Suppressor macrophage (primary cell): ENCODE results near the gene CHST13.

Experiments used
- DNase-seq, 4 experiments: peaks; one replicate each; pipeline ENCODE4 v3.0.0-alpha.2; 2020 to 2022

The CHST13 gene

GRCh38 chr3:126488185-126488584 lies 35.8 kb upstream of the CHST13 start:
- DNase-seq = no peak

GRCh38 chr3:126488886-126489569 lies 34.9 kb upstream of the CHST13 start:
- no peak for DNase-seq

DNA sequence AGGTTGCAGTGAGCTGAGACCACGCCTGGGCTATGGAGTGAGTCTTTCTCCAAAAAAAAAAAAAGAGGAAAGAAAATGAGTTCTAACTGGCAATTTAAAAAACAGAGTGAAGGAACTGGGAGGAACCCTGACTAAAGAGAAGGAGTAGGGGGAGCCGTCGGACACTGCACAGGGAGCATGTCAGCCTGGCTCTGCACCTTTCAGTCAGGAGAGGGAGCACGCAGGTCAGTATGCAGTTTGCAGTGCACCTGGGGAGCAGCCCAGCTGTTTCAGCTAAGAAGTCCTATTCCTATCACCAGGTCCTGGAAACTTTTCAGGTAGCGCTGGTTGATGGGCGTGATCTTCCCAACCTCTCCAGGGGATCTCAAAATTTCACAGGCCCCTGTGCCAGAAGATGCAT lies 33.3 kb upstream of the CHST13 start:
- no peak for DNase-seq

GRCh38 chr3:126491221-126492013 lies 32.5 kb upstream of the CHST13 start:
- DNase-seq = peak in 3 of 4 experiments; percentile 37 to 58 (median 45)

DNA sequence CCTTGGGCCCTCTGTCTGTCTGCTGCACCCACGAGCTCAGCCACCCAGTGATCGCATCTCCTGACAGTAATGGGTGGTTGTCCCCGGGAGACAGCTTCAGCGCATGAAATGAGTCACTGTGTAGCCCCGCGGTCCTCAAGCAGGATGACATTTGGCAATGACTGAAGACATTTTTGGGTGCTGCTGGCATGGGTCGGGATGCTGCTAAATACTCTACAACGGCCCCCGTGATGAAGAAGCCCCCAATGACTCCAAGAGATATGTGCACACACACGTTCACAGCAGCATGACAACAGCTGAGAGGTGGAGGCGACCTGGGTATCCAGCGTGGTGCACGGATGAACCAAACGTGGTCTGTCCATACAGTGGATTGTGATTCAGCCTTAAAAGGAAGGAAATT lies 30.9 kb upstream of the CHST13 start:
- no peak for DNase-seq

DNA sequence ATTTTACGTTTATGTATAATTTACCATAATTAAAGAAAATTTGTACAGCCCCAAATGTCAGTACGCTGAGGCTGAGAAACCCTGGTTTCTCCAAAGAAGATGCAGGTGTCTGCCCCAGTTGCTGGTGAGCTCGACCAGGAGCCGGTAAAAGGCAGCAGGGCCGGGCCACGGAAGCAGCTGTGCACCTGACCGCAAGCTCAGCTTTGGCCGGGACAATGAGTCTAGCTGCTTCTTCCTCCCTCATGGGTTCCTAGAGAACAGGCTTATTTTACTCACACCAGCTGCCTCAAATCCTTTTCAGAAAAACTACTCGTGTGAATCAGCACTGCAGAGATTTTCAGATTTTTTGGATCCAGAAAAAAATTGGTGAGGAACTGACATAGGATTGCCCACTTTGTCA lies 30.2 kb upstream of the CHST13 start:
- peak in 1 of 4 experiments; percentile 11 for DNase-seq

DNA sequence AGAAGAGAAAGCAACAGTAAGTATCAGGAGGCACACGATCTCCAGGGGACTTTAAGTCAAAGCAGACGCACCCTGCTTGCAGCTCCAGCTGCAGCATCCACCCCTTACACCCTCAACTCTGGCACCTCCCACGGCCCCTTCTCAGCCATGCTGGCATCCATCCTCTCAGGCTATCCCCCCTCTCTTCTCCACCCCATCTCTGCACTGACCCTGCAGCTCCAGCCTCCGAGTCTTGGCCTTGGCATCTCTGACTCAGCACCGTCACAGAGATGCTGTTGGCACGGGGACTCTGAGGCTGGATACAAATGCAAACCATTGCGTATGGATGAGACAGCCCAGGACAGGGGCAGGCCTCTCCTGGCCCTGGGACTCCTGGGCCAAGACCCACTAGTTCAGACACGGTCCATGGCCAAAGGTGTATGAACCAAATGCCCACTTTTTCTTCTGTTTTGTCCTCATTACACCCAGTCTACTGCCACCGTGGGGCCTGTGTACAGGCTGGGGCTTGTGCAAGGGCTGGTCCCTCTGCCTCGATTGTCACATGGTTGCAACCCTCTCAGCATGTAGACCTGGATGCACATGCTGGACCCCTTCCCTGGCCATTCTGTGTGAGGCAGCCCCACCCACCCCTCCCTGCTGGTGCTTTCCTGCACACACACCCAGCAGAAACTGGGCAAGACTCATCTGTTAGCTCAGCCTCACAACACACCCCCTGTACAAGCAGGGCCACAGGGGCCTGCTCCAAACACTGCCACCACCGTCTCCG lies 29.6 kb upstream of the CHST13 start:
- DNase-seq = no peak

GRCh38 chr3:126494970-126495230 lies 29.1 kb upstream of the CHST13 start:
- DNase-seq = no peak

DNA sequence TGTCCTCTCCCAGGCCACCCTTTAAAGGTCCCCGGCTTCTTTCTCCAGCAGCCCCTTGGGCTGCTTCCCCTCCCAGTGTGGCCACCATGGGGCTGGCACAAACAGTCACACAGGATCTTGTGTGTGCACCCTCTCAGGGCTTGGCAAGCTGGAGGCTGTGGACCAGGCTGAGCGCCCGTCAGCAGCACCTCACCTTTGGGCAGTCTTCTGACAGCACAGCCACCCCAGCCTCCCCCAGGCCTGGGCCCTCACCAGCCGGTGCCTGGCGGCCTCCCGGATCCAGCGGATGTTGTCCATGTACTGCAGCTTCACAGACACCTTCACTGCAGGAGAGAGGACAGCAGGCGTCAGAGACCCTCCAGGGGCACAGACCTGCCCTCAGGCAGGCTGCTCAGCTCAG lies 28.2 kb upstream of the CHST13 start:
- DNase-seq = no peak

DNA sequence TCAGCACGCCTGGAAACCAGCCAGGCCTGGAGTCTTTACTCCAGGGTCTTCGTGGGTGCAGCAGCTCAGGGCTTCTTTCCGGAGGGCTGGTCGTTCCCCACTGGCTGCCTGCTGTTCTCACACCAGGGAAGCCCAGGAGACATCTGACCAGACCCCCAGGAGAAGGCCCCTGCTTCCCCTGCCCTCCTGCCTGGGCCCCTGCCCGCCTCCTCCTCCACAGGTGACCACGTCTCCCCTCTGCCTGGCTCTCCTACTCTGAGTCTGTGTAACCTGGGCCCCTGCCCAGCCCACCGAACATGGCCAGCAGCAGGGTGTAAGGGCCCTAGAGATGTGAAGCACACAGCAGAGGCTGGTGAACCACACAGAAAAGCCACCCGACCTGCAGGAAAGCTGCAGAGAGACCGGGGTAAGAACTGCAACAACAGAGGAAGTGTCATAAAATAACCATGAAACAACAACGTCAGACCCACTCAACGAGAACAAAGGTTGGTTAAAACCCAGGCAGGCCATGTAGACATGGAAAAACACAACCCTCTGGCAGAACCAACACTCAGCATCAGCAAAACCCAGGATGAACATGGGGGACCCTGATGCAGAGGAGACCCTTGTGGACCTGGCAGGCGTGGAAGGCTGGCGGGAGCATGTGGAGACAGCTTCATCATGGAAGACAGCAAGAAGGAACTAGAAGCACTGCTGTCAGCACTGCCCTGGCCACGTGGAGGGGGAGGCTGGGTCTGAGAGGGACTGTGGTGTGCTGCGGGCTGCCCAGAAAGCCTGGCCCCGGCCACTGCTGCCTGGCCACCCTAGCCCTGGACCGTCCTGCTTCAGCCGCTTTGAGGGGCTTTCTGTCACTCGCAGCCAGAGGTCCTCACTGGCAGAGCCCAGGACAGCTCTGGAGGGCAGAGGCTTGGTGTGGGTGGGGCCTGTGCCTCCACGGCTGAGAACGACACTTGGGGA lies 26.8 kb upstream of the CHST13 start:
- peak in 2 of 4 experiments; percentile 32 to 49 for DNase-seq

DNA sequence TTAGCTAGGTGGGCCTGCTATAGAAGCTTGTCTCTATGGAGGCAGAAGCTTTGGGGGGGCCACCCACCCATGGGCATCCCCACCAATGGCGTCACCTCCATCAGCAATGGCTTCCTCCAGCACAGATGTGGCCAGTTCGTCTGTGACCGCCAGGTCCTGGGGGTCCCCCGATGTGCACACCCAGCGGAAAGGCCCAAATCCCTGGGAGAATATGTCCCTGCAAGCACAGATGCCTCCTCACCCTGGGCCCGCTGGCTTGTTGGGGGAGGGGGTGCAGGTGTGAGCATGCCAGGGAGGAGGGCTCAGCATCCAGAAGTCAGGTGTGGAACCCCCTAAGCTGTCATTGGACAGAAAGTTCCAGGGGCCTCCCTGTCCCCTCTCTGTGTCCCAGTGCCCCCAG lies 26.0 kb upstream of the CHST13 start:
- DNase-seq = no peak

- DNase-seq = no peak
These were observed 25.5 kb upstream of the CHST13 start for GRCh38 chr3:126498461-126498860.

DNA sequence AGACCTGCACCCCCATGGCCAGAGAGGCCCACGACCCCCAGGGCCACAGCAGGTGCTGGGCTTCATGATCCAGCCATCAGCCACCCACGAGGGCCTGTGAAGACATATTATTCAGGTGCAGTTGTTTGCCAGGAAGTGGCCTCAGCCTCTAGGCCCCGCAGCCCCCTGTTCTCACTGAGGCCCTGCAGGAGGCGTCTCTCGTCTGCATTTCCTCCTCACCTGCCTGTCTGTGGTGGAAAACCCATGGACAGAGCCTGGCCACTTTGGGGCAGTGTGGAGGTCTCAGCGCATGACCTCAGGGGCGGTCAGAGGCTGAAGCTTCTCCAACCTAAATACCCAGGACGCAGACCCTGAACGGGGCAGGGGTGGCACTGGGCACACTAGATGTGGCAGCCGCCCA lies 25.0 kb upstream of the CHST13 start:
- DNase-seq = no peak

DNA sequence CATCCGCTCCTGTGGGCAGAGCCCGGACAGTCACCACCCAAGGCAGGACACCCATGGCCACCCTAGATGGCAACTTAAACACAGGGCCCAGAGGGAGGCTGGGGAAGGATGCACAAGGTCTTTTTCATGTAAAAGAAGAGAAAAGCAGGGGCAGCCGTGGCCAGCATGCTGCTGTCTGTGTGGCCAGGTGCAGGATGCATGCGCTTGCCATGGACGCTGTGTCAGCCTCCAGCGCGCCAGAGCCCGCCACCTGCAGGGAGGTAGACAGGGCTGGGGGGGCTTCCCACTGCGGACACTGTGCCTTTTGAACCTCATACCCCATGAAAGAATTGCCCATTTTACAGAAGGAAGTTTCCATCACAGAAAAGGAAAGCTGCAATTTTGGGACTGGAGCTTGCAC lies 24.6 kb upstream of the CHST13 start:
- no peak for DNase-seq

- DNase-seq = no peak
These were observed 23.9 kb upstream of the CHST13 start for GRCh38 chr3:126500016-126500415.

- DNase-seq = no peak
These were observed 22.9 kb upstream of the CHST13 start for GRCh38 chr3:126501054-126501453.

- DNase-seq = no peak
These were observed 22.2 kb upstream of the CHST13 start for GRCh38 chr3:126501736-126502135.

- DNase-seq = no peak
These were observed 21.3 kb upstream of the CHST13 start for GRCh38 chr3:126502656-126503055.

GRCh38 chr3:126503701-126504100 lies 20.3 kb upstream of the CHST13 start:
- no peak for DNase-seq

GRCh38 chr3:126507886-126508285 lies 16.1 kb upstream of the CHST13 start:
- DNase-seq = no peak

DNA sequence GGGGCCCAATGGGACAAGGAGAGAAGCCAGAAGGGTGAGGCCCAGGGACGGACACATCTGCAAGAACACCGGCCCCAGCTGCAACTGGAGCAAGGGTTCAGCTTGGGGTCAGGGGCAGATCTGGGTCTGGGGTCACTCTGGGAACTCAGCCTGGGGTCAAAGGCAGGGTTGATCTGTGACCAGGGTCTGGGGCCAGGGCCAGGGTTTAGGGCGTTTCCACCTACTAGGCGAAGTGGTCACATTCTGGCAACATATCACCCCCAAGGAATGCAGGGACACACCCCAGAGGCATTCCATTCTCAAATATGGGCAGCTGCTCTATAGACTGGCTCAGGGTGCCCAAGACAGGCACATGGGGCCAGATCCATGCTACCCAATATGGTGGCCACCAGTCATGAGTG lies 15.4 kb upstream of the CHST13 start:
- DNase-seq = no peak

- DNase-seq = no peak
These were observed 14.2 kb upstream of the CHST13 start for GRCh38 chr3:126509597-126510307.
